ENCODE measurements around the gene ZNF398.

GRCh38 chr7:149191851-149192250 lies 44.6 kb downstream of the ZNF398 start:
- no peak for TF ChIP-seq CTCF (IDR thresholded peaks at IDR 0.05; ENCODE audit: low read length)
- no peak for TF ChIP-seq EZH2 (IDR thresholded peaks at IDR 0.05; ENCODE audit: borderline replicate concordance, low read length)
